NCI-H1048 (cell line): Measurements from ENCODE around the gene SLC35G3.
"Not testable (repeated sequence)": the region's sequence is repeated elsewhere in the genome, so short reads cannot be mapped to it uniquely, and the experiment has no call there.

ENCODE experiments used
- DNase-seq: peaks from one replicate; lab custom pipeline; 2025; lab: John Stamatoyannopoulos, UW

SLC35G3 gene

GRCh38 chr17:35210741-35211140 lies 16.5 kb upstream of the SLC35G3 start:
- DNase-seq, result no peak

- DNase-seq, result not testable (repeated sequence)
Measured at GRCh38 chr17:35202582-35202981, 8.4 kb upstream of the SLC35G3 start.

DNA sequence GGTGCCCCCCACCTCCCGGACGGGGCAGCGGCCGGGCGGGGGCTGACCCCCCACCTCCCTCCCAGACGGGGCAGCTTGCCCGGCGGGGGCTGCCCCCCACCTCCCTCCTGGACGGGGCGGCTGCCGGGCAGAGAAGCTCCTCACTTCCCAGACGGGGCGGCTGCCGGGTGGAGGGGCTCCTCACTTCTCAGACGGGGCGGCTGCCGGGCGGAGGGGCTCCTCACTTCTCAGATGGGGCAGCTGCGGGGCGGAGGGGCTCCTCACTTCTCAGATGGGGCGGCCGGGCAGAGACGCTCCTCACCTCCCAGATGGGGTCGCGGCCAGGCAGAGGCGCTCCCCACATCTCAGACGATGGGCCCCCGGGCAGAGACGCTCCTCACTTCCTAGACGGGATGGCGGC lies 869 bp upstream of the SLC35G3 start:
- DNase-seq, result not testable (repeated sequence)

DNA sequence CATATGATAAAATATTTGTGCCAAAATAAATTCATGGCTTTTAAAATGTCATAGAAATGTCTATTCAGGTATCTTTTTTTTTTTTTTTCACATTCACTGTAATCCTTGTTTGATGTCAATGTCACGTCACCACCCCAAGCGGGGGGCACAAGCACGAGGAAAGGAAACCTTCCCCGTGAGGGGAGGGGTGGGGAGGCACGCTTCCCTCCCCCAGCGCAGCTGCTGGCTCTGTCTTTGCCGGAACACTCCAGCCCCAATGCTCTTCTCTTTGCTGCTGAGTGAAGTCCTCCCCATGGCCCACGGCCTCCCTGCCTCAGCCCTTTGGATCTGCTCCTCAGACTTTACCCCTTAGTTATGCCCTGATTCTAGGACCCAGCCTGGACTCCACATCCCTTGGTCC lies 1.5 kb downstream of the SLC35G3 start:
- DNase-seq, result no peak

GRCh38 chr17:35191001-35191695 lies 3.0 kb downstream of the SLC35G3 start:
- no peak for DNase-seq

GRCh38 chr17:35189291-35189690 lies 4.9 kb downstream of the SLC35G3 start:
- no peak for DNase-seq

- no peak for DNase-seq
Measured at GRCh38 chr17:35188111-35188510, 6.1 kb downstream of the SLC35G3 start.

DNA sequence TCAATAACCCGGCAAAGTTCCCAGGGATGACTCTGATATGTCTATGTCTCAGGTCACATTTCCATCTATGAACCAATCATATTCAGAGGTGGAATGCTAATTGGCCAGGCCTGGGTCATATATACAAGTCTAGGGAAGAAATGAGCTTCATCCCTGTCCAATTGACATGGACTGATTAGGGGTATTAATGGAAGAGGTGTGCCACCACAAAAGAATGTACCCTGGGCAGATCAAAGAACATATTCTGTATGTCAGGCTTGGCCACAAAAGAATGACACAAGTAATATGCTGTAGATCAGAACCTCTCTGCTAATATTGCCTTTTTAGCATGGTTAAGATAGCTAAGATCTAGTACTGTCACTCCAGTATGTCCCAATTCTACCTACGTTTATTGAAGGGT lies 6.7 kb downstream of the SLC35G3 start:
- DNase-seq, result no peak

DNA sequence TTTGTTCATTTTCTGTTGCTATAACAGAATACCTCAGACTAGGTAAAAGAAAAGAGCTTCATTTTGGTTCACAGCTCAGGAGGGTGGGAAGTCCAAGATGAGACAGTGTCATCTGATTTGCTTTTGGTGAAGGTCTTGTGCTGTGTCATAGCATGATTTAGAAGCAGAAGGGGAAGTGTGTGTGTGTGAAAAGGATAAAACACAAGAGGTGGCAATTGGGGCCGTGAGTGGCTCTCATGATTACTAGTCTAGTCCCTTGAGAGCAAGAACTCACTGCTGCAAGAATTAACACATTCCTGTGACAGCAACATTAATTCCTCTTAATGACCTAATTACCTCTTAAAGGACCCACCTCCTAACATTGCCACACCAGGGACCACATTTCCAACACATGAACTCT lies 8.3 kb downstream of the SLC35G3 start:
- no peak for DNase-seq

DNA sequence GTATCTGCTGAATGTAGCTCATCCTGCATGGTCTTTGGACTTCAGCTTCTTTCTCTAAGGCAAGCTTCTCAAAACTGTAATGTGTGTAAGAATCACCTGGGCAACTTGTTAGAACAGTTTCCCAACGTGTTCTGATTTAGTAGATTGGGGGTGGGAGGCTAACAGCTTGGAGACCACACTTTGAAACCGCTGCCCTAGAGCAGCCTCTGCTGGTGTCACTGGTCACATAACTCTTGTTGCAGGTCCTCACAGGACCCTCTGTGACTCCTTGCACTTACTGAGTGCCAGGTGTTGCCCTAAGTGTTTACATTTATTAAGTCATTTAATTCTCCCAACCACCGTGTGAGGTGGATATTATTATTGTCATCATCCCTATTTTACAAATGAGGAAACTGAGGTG lies 9.9 kb downstream of the SLC35G3 start:
- DNase-seq, result no peak

DNA sequence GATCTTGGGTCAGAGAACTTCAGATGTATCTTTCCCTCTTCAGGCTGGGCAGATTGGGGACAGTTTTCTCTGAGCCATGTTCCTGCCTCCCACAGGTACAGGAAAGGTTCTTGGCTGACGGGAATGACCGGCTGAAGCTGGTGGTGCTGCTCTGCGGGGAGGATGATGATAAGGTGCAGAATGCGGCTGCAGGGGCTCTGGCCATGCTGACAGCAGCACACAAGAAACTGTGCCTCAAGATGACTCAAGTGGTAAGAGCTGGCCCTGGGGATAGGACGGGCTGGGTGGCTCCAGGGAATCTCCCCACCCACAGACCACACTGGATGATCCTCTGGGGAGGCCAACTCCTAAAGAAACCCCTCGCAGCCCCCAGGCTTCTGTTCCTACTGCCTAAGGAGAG lies 10.9 kb downstream of the SLC35G3 start:
- no peak for DNase-seq

DNA sequence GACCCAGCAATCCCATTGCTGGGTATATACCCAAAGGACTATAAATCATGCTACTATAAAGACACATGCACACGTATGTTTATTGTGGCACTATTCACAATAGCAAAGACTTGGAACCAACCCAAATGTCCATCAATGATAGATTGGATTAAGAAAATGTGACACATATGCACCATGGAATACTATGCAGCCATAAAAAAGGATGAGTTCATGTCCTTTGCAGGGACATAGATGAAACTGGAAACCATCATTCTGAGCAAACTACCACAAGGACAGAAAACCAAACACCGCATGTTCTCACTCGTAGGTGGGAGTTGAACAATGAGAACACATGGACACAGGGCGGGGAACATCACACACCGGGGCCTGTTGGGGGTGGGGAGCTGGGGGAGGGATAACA lies 14.8 kb downstream of the SLC35G3 start:
- DNase-seq, result not testable (repeated sequence)

- DNase-seq, result no peak
Measured at GRCh38 chr17:35176897-35177296, 17.3 kb downstream of the SLC35G3 start.

- no peak for DNase-seq
Measured at GRCh38 chr17:35175638-35176415, 18.4 kb downstream of the SLC35G3 start.

DNA sequence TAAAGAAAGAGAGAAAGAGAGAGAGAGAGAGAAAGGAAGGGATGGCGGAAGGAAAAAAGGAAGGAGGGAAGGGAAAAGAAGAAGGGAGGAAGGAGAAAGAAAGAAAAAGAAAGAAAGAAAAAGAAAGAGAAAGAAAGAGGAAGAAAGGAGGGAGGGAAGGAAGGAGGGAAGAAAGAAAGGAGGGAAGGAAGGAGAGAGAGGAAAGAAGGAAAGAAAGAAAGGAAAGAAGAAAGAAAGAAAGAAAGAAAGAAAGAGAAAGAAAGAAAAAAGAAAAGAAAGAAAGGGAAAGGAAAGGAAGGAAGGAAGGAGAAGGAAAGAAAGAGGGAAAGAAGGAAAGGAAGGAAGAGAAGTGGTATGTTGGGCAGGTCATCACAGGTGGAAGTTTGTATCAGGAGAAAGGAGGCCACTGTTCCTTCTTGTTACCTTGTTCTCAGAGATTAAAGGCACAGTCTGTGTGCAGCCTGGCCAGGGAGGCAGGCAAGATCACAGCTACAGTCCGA lies 19.3 kb downstream of the SLC35G3 start:
- no peak for DNase-seq

DNA sequence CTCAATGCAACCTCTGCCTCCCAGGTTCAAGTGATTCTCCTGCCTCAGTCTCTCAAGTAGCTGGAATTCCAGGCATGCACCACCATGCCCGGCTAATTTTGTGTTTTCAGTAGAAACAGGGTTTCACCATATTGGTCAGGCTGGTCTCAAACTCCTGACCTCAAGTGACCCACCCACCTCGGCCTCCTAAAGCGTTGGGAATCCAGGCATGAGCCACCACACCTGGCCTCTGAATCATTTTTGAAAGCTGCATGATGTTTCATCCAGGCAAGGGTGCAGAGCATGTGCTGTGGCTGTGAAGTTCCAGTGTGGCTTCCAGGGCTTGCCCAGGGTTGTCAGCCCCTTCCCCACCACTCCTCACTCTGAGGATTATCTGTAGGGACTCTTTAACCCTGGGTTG lies 21.9 kb downstream of the SLC35G3 start:
- not testable (repeated sequence) for DNase-seq

GRCh38 chr17:35171834-35172233 lies 22.4 kb downstream of the SLC35G3 start:
- no peak for DNase-seq

DNA sequence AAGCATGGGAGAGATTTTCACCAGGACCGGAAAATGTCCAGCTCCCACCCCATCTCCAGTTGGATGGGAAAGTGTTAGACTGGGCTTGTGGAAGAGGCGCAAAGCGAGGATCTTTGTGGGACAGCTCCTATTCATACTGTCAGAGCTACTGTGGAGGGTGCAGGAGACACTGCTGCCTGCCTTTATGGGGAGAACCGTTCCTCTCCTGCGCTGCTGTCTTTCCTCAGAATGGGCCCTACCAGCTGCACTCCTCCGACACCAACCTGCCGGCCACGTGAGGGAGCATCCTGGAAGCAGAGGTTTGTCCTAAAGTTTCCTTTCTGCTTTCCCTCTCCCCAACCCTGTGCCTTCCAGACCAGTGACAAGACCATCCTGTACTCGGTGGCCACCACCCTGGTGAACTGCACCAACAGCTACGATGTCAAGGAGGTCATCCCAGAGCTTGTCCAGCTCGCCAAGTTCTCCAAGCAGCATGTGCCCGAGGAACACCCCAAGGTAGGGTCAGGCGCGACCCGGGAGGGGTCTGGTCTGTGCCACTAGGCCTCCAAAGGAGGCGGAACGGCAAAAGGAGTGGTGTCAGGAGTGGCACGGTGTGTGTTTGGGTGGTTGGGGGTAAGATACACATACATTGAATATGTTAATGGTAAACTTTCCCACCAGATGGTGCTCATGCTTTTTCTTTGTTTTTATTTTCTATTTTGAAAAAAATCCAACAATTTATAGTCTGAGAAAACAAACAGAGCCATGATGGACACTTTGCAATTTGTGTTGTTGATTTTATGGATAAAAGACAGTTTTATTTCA lies 23.0 kb downstream of the SLC35G3 start:
- no peak for DNase-seq

DNA sequence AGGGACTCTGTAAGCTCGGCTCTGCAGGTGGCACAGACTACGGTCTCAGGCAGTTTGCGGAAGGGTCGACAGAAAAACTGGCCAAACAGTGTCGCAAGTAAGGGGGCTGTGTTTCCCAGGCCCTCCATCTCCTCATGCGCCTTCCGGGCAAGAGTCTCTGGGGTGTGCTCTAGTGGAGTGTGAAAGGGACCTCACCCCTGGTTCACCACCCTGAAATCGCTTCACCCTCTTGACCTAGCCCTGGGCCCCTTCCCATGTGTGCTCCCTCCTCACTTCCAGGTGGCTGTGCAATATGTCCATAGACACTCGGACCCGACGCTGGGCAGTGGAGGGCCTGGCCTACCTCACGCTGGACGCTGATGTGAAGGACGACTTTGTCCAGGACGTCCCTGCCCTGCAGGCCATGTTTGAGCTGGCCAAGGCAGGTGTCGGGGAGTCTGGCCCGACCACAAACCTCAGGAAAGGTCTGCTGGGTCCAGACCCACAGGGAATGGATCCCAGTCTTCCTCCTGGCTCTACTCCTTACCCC lies 24.3 kb downstream of the SLC35G3 start:
- no peak for DNase-seq

GRCh38 chr17:35167666-35168065 lies 26.5 kb downstream of the SLC35G3 start:
- no peak for DNase-seq

- DNase-seq, result no peak
Measured at GRCh38 chr17:35167046-35167445, 27.1 kb downstream of the SLC35G3 start.

DNA sequence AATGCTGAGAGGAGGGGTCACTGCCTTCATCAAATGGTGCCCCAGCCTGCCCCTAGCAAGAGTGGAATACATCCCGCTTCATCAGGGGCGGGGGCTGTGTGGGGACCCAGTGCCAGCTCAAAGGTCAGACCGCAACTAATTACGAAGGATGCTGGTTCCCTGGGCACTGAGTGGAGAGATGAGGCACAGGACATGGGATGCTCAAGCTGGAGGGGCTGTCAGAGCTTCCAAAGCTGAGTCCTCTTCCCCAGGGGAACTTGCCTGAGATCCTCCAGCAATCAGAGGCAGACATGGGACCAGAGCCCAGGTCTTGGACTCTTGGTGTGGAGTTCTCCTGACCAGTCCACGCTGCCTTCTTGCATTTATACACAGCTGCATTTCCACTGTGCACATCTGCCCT lies 27.7 kb downstream of the SLC35G3 start:
- DNase-seq, result no peak
